ENCODE measurements around the gene OTULIN.

Gene OTULIN

DNA sequence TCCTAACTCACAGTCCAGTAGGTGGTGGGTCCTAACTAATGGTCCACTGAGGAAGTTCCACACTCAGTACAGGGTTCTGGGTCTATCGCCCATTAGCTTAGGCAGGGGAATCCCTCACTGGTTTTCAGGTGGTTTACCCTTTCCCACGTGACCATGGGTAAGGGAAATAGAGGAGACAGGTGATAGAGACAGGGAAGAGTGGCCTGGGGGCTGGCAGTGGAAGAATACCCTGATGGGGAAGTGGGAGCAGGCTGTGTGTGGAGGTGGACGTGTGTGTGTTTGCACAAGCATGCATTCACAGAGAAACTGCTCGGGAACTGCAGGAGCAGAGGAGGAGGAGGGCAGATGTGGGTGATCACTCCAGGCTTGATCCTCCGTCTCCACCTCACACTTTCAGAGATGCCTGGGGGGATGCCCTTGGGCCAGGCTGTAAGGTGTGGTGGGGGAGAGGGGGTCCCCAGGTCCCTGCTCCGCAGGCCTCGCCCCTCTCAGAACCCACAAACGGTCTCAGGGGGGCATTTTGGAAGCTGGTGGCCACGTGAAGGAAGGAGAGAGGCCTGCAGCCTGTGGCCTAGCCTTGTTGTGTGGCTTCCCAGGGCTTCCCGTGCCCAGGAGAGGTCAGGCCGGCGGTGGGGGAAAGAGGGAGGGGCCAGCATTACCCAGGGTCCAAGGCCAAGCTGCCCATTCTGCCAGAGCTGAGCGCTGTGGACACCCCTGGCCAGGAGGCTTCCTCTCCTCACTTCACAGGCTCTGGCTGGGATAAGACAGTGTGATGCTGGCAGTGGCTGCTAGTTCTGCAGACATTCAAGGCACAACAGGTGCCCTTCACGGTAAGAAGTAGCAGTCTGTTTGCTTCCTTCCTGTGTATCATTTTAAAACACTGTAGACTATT lies 80.0 kb downstream of the OTULIN start:
- no peak for DNase-seq

DNA sequence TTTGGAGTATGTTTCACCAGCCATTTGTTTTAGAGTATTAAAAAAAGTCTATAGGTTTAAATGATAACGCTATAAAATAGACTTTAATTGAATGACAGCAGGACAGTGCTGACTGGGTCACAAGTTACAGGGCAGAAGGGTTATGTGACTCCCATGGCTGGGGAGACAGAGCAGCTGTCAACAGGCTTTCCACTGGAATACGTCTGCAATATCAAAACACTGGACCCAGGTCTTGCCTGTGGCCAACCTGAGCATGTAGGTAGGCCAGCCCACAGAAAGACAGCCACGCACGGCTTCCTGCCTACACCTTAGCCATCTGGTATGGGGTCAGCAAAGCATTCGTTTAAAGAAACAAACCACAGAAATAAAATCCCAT lies 80.7 kb downstream of the OTULIN start:
- no peak for DNase-seq

DNA sequence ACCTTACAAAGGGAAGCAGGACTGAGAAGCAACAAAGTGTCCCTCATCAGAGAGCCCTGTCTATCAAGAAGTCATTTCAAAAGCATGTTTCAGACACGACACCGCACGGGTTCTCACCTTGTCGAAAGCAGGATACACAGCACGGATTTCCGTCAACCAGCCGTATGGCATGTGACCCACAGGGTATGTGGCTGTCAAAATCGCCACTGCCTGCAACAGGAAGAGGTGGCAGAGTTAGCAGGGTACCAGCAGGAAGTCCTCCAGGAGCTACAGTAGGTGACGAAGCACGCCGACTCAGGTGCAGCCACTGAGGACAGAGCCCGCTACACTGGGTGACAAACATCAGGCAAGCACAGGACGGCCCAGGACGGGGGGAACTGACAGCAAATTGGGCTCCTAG lies 81.2 kb downstream of the OTULIN start:
- no peak for DNase-seq

DNA sequence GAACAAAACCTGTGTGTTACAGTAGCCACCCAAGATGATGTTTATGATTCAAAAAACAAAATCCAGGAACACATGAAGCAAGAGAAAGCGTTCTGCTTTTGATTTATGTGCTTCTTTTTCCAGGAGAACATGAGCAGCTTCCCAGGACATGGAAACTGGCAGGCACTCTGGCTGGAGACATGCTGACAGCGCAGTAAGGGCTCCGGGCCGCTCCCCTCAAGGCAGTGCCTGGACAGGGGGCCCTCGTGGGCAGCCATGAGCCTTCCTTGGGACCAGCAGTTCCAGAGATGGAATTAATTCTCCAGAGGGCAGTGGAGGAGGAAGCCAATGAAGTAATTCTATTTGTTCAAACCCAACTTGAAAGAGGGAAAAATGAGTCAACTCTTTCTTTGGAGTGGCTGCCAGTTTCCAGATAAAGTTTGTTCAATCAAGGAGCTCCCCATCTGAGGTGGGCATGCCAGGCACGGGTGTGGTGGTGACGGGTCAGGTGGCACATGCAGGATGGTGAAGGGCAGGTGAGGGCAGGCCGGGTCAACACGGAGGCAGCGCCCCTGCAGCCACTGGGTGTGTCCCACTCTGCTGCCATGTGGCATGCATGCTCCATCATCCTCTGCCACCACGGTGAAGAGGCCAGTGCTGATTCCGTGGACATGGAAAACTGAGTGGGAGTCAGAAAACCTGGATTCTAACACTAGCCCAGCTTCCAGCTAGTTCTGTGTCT lies 83.8 kb downstream of the OTULIN start:
- no peak for DNase-seq
